HG02759 (cell line): Measurements from ENCODE around the gene PSME3IP1.
"Not testable (repeated sequence)": the region's sequence is repeated elsewhere in the genome, so short reads cannot be mapped to it uniquely, and the experiment has no call there.

Experiments
- ATAC-seq: cut with Tn5 transposase; IDR thresholded peaks from one replicate; pipeline ENCODE4 v1.9.1; 2021; ENCODE audit warnings: mild to moderate bottlenecking, moderate library complexity; ENCODE audit not compliant: unreplicated experiment

Gene PSME3IP1

GRCh38 chr16:57185945-57186871 is at the start of gene PSME3IP1, which contains the start of gene RSPRY1:
TSS of gene PSME3IP1 (minus strand) at chr16:57186039. CDS start at chr16:57173854, 12,185 bp downstream.
TSS of gene RSPRY1 (plus strand) at chr16:57186329. CDS start at chr16:57204659, 18,330 bp downstream.
- ATAC-seq = peak; percentile 92

GRCh38 chr16:57235128-57236021 is 49.5 kb upstream of the PSME3IP1 start:
- no peak for ATAC-seq

GRCh38 chr16:57234707-57235092 is 48.9 kb upstream of the PSME3IP1 start:
- no peak for ATAC-seq

GRCh38 chr16:57233944-57234706 is 48.3 kb upstream of the PSME3IP1 start:
- no peak for ATAC-seq

- no peak for ATAC-seq
Measured at GRCh38 chr16:57231821-57232350, 46.0 kb upstream of the PSME3IP1 start.

GRCh38 chr16:57229079-57229478 is 43.2 kb upstream of the PSME3IP1 start:
- ATAC-seq = no peak

GRCh38 chr16:57226701-57227621 is 41.1 kb upstream of the PSME3IP1 start:
- no peak for ATAC-seq

- ATAC-seq = no peak
Measured at GRCh38 chr16:57225978-57226377, 40.1 kb upstream of the PSME3IP1 start.

GRCh38 chr16:57224651-57225335 is 39.0 kb upstream of the PSME3IP1 start:
- ATAC-seq = no peak

- no peak for ATAC-seq
Measured at GRCh38 chr16:57223057-57223456, 37.2 kb upstream of the PSME3IP1 start.

- ATAC-seq = no peak
Measured at GRCh38 chr16:57216968-57217367, 31.1 kb upstream of the PSME3IP1 start.

- no peak for ATAC-seq
Measured at GRCh38 chr16:57213462-57213861, 27.6 kb upstream of the PSME3IP1 start.

GRCh38 chr16:57209780-57210179 is 23.9 kb upstream of the PSME3IP1 start:
- ATAC-seq = no peak

- ATAC-seq = no peak
Measured at GRCh38 chr16:57208926-57209325, 23.1 kb upstream of the PSME3IP1 start.

- ATAC-seq = no peak
Measured at GRCh38 chr16:57204675-57205074, 18.8 kb upstream of the PSME3IP1 start.

GRCh38 chr16:57203451-57203850 is 17.6 kb upstream of the PSME3IP1 start:
- no peak for ATAC-seq

- ATAC-seq = no peak
Measured at GRCh38 chr16:57202095-57202886, 16.5 kb upstream of the PSME3IP1 start.

- not testable (repeated sequence) for ATAC-seq
Measured at GRCh38 chr16:57200926-57201325, 15.1 kb upstream of the PSME3IP1 start.
